Measurements from ENCODE around the gene PRRC2B. TPM values are rescaled to one million over a fixed set of nuclear protein-coding genes. Genes with fewer than 3 reads are reported as not detected.
"Not testable (repeated sequence)": the region's sequence is repeated elsewhere in the genome, so short reads cannot be mapped to it uniquely, and the experiment has no call there.

The PRRC2B gene
- polyA plus RNA-seq, 1 donor = 174 TPM

- DNase-seq = no peak
These were observed 44.3 kb downstream of the PRRC2B start for GRCh38 chr9:131438190-131438589.

- DNase-seq = no peak
These were observed 45.3 kb downstream of the PRRC2B start for GRCh38 chr9:131439224-131439623.

GRCh38 chr9:131441441-131441840 lies 47.6 kb downstream of the PRRC2B start:
- DNase-seq = no peak

- no peak for DNase-seq
These were observed 48.5 kb downstream of the PRRC2B start for GRCh38 chr9:131442351-131442750.

GRCh38 chr9:131443648-131444047 lies 49.8 kb downstream of the PRRC2B start:
- no peak for DNase-seq

GRCh38 chr9:131446276-131446675 lies 52.4 kb downstream of the PRRC2B start:
- DNase-seq = no peak

- DNase-seq = no peak
These were observed 53.3 kb downstream of the PRRC2B start for GRCh38 chr9:131447148-131447547.

- DNase-seq = no peak
These were observed 53.7 kb downstream of the PRRC2B start for GRCh38 chr9:131447600-131447999.

- DNase-seq = no peak
These were observed 54.9 kb downstream of the PRRC2B start for GRCh38 chr9:131448818-131449217.

GRCh38 chr9:131449276-131449675 lies 55.4 kb downstream of the PRRC2B start:
- no peak for DNase-seq

- DNase-seq = no peak
These were observed 60.1 kb downstream of the PRRC2B start for GRCh38 chr9:131454028-131454427.

- DNase-seq = not testable (repeated sequence)
These were observed 61.8 kb downstream of the PRRC2B start for GRCh38 chr9:131455655-131456054.

GRCh38 chr9:131457746-131458145 lies 63.9 kb downstream of the PRRC2B start:
- no peak for DNase-seq

- DNase-seq = no peak
These were observed 65.2 kb downstream of the PRRC2B start for GRCh38 chr9:131459056-131459455.

- no peak for DNase-seq
These were observed 67.3 kb downstream of the PRRC2B start for GRCh38 chr9:131461166-131461565.

GRCh38 chr9:131464354-131465000 lies 70.6 kb downstream of the PRRC2B start:
- DNase-seq = no peak

- DNase-seq = no peak
These were observed 71.5 kb downstream of the PRRC2B start for GRCh38 chr9:131465401-131465800.

GRCh38 chr9:131467214-131467935 lies 73.5 kb downstream of the PRRC2B start:
- DNase-seq = no peak

- DNase-seq = no peak
These were observed 74.1 kb downstream of the PRRC2B start for GRCh38 chr9:131468031-131468430.

GRCh38 chr9:131469356-131469755 lies 75.5 kb downstream of the PRRC2B start:
- no peak for DNase-seq

- DNase-seq = no peak
These were observed 76.1 kb downstream of the PRRC2B start for GRCh38 chr9:131469951-131470350.

- DNase-seq = no peak
These were observed 76.7 kb downstream of the PRRC2B start for GRCh38 chr9:131470581-131470991.

GRCh38 chr9:131472085-131472484 lies 78.2 kb downstream of the PRRC2B start:
- DNase-seq = not testable (repeated sequence)

GRCh38 chr9:131473198-131473885 lies 79.5 kb downstream of the PRRC2B start:
- DNase-seq = no peak

All from hindlimb muscle (tissue), 1 donor.